HG03575 (cell line): ENCODE data around the gene NUMA1.

Experiments used
- ATAC-seq: cut with Tn5 transposase; IDR thresholded peaks from one replicate; pipeline ENCODE4 v1.9.1; 2021; ENCODE audit not compliant: unreplicated experiment, insufficient number of reproducible peaks, low FRiP score; ENCODE audit errors: extremely low read depth

Gene NUMA1

GRCh38 chr11:72037554-72038311 is 42.6 kb downstream of the NUMA1 start:
- no peak for ATAC-seq

GRCh38 chr11:72036687-72037086 is 43.7 kb downstream of the NUMA1 start:
- no peak for ATAC-seq

DNA sequence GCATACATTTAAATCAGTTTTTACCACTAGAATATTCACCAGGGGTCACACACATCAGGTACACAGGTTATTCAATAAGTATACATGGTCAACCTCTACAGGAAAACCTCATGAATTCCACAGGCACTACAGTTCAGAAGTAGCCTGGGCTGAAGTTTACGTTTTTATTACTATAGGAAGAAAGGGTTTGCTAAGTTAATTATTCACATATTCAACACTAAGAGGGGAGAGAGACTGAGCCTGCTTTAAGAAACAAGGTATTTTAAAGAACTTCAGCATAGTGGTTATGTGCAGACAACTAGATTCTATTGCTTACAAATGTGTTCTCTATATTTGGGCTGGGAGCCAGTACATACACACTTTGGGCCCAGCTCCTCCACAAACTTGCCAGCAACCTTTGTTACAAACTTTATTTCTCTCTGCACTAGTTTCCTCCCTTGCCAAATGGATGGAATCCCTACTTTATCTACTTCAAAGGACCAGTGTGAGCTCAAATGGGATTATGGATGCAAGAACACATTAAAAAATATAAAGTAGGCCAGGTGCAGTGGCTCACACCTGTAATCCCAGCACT is 49.8 kb downstream of the NUMA1 start:
- ATAC-seq, result no peak

DNA sequence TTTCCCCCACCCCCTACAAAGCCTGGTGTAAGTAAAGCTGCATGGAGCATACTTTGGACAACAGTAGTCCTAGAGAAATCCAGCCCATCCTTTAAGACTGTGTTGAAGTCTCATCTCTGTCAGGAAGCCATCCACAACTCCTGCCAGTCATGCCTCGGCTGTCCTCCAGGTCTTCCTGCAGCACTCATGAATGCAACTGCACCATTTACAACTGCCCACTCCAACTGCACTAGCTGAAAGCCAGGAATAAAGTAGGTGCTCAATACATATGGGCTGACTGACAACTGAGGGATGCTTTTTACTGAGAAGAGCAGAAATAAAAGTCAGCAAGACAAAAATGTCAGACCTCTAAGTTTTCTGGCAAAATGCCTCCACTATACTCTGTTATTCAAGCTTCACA is 54.3 kb downstream of the NUMA1 start:
- ATAC-seq, result no peak

DNA sequence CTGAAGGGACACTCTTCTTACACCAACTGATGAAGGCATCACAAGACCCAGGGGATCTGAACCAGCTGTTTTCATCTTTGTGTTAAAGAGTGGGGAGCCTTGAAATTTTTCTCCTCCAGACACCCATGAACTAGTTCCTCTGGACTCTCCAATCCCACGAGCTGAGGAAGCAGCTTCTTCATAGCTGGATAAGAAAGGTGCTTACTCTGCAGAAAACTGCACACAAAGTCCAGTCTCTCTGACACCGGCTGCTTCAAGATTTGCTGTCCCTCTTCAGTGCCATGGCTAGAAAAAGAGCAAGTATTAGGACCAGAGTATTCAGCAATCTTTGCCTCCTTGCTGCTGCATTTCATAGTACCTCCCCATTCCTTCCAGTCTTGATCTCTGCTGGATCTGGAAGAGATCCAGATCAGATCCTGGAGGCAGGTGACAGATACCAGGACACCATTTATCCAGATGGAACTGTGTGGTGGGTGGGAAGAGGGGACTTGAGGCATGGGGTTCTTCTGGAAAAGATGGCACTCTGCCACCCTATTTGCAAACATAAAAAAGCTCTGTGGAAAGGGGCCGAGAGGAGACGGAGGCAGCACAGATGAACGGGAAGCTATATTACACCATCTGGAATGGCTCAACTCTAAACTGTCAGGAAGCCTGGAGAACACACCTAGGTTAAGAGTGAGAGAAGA is 56.1 kb downstream of the NUMA1 start:
- ATAC-seq, result no peak

DNA sequence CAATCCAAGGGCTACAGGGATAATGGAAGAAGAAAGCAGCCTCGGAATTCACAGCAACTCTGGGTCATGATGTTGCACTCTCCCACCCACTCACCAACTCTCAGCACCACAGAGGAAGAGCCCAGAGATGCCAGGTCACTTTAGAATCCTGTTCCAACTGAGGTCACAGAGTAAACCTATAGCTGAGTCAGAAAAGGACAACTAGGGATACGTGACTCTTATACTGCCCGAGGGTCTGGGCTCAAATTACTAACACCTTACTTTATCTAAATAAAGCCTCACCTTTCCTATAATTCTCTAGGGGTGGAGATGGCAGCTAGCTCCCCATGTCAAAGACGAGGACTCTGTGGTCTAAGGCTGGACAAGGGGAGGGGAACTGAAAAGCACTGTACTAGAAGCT is 57.0 kb downstream of the NUMA1 start:
- ATAC-seq, result no peak

DNA sequence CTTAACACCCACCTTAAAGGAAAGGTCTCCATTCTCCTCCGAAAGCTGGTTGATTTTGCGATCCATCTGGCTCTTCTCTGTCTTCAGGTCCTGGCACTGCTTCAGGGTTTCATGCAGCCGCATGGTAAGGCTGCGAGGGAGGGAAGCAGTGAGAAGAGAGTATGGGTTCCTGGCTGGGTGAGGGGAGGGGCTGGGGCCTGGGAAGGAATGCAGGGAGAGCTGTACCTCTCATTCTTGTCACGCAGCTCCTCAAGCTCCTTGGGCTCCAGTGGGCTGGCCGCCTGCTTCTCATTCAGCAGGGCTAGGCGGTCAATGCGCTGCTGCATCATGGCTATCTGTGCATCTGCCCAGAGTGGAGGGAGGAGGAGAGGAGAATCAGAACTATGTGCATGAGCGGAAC is 62.2 kb downstream of the NUMA1 start:
- no peak for ATAC-seq

GRCh38 chr11:72015511-72016061 is 64.8 kb downstream of the NUMA1 start:
- no peak for ATAC-seq

- ATAC-seq, result no peak
Observed at GRCh38 chr11:72014761-72015320, 65.5 kb downstream of the NUMA1 start.

- no peak for ATAC-seq
Observed at GRCh38 chr11:72013765-72014711, 66.3 kb downstream of the NUMA1 start.

- no peak for ATAC-seq
Observed at GRCh38 chr11:72012897-72013721, 67.2 kb downstream of the NUMA1 start.

DNA sequence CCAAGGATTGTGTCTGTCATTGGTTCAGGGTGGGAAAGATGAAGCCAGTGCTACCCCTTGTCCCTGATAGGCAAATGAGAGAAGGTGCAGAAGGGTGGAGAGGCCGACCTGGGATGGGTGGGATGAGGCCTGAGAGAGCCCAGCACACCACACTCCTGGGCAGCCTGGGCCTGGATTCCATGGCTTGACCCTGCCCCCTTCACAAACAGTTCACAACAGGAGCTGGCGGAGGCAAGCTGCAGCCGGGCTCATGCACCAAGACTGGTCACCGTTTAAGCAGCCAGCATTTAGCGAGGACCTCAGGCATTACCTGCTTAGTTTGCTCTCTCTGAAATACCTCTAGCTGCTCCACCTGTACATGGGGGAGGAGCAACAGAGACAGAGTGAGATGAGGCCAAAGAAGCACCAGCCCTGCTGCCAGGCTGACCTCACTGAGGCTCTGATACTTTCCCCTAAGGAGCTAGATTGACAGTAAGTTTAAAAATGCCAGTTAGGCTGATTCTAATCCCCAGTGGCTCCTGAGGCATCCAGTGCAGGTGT is 68.2 kb downstream of the NUMA1 start:
- no peak for ATAC-seq

GRCh38 chr11:72010529-72011233 is 69.7 kb downstream of the NUMA1 start:
- ATAC-seq, result no peak

- no peak for ATAC-seq
Observed at GRCh38 chr11:72009156-72009555, 71.2 kb downstream of the NUMA1 start.

- no peak for ATAC-seq
Observed at GRCh38 chr11:72008728-72009127, 71.6 kb downstream of the NUMA1 start.

- no peak for ATAC-seq
Observed at GRCh38 chr11:72007587-72007986, 72.8 kb downstream of the NUMA1 start.

GRCh38 chr11:72007089-72007476 is 73.3 kb downstream of the NUMA1 start:
- no peak for ATAC-seq
